Mammary epithelial cell (primary cell): ENCODE results near the gene KAZN.

ENCODE experiments used
- CTCF ChIP-seq, 2 donors: IDR thresholded peaks in 1 of 2; conservative IDR thresholded peaks in 1 of 2; 2 replicates each; pipeline ENCODE4 v1.5.1; 2011 to 2012; ENCODE audit warnings: inconsistent platforms in 2 of 2, low read length in 2 of 2, mild to moderate bottlenecking in 2 of 2, control low read depth in 1 of 2, low read depth in 1 of 2; ENCODE audit not compliant: insufficient read depth in 1 of 2; ENCODE audit errors: extremely low read depth in 1 of 2
- EZH2 ChIP-seq: IDR thresholded peaks from 2 replicates; pipeline ENCODE4 v1.6.1; 2012; ENCODE audit warnings: low read length, inconsistent platforms, borderline replicate concordance

DNA sequence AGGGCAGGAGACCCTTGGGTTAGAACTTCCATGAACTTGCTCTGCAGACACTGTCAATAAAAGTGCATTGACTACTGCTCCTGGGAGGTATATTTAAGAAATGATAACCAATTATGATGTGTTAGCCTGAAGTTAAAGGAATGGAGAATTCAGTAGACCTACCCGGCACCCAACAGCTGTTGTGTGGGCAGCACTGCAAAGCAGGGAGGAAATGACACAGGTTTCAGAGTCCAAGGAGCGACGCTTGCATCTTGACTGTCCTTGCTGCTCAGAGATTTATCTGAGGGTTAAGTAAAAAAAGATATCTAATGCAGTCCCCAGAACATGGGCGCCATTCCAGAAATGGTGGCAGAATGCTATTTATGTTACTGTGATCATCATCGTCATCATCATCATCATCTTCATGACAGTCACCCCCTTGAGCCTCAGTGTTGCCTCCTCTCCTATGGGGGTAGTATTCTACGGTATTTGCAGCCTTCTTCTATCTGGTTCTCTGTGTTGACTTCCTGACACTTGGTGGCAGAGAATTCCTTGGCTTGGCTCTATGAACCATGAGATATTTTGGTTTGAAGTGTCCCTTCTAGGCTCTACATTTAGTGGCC is 225.9 kb downstream of the KAZN start:
- TF ChIP-seq EZH2 (no peak), CTCF (conservative IDR thresholded peaks at IDR 0.05 in 1 of 2, IDR thresholded peaks at IDR 0.05 in 1 of 2; ENCODE audit: extremely low read depth in 1 of 2, insufficient read depth in 1 of 2, low read depth in 1 of 2, low read length in 2 of 2) (no peak)
